ENCODE results near the gene TYMS.

GRCh38 chr18:673317-673716 lies 15.9 kb downstream of the TYMS start:
- no peak for TF ChIP-seq CTCF (IDR thresholded peaks at IDR 0.05)
- no peak for TF ChIP-seq EP300 (IDR thresholded peaks at IDR 0.05)
- no peak for TF ChIP-seq POLR2A (IDR thresholded peaks at IDR 0.05)
